ENCODE results near the gene CFAP251. TPM values are rescaled to one million over a fixed set of nuclear protein-coding genes. Genes with fewer than 3 reads are reported as not detected.

Gene CFAP251
- polyA plus RNA-seq, 1 donor (not counting 4 experiments of a cell fraction or from before 2014, with no cell fraction given) = 74.2 TPM

- no peaks in the 10 kb centered on the region for H3K9me1 ChIP-seq (ENCODE audit: control insufficient read depth, extremely low read depth, insufficient read depth, low read length)
- DNase-seq (ENCODE audit: low read depth, low spot score) (no peak), FAIRE-seq (no peak)
- peaks cover 14 to 28% of the 10 kb centered on the region in 2 experiments for H3K36me3 ChIP-seq (ENCODE audit: control insufficient read depth in 2 of 2, extremely low read depth in 1 of 2, insufficient read depth in 2 of 2, low read length in 2 of 2)
- H3K4me1 ChIP-seq (ENCODE audit: control insufficient read depth, extremely low read depth, insufficient read depth, low read length) = no peaks in the 10 kb centered on the region
- dilution Hi-C loops (cut with MboI; ENCODE audit: extremely low pct_ligation_motif_present, low sequenced_read_pairs) = no loop called here
- no peak overlapping the region for H3K4me3 ChIP-seq (ENCODE audit: control insufficient read depth in 2 of 3, extremely low read depth in 1 of 3, insufficient read depth in 2 of 3, low read depth in 1 of 3, low read length in 3 of 3)
- no peaks in the 10 kb centered on the region for H3K27me3 ChIP-seq (ENCODE audit: control insufficient read depth, extremely low read depth, insufficient read depth, low read length)
- no peak overlapping the region for H2AFZ ChIP-seq (ENCODE audit: control insufficient read depth, low read length)
- no peak overlapping the region for H3K9ac ChIP-seq (ENCODE audit: control insufficient read depth, extremely low read depth, insufficient read depth, low read length)
- no peaks in the 10 kb centered on the region for H3K79me2 ChIP-seq (ENCODE audit: control insufficient read depth, insufficient read depth, low read length)
- H4K20me1 ChIP-seq (ENCODE audit: control insufficient read depth, extremely low read depth, insufficient read depth, low read length) = peaks cover 6% of the 10 kb centered on the region
- no peaks in the 10 kb centered on the region for H3K9me3 ChIP-seq (ENCODE audit: control insufficient read depth, low read depth, low read length)
- H3K27ac ChIP-seq (ENCODE audit: control insufficient read depth, insufficient read depth, low read length) = no peak overlapping the region
- TF ChIP-seq EZH2 (IDR thresholded peaks at IDR 0.05; ENCODE audit: low read length) (no peak), CTCF (optimal IDR thresholded peaks at IDR 0.05 in 1 of 3, IDR thresholded peaks at IDR 0.05 in 1 of 3, conservative IDR thresholded peaks at IDR 0.05 in 1 of 3; ENCODE audit: extremely low read depth in 1 of 3, insufficient read depth in 2 of 3, low read length in 3 of 3) (no peak)
- H3K4me2 ChIP-seq (ENCODE audit: control insufficient read depth, extremely low read depth, insufficient read depth, low read depth, low read length) = no peak overlapping the region
Observed at GRCh38 chr12:122050706-122051105, 132.3 kb downstream of the CFAP251 start.

GRCh38 chr12:122051231-122051876, 133.0 kb downstream of the CFAP251 start:
- Histone ChIP-seq H3K79me2 (ENCODE audit: control insufficient read depth, insufficient read depth, low read length) (no peaks in the 10 kb centered on the region), H3K9me1 (ENCODE audit: control insufficient read depth, extremely low read depth, insufficient read depth, low read length) (no peaks in the 10 kb centered on the region), H3K4me2 (ENCODE audit: control insufficient read depth, extremely low read depth, insufficient read depth, low read depth, low read length) (no peak overlapping the region), H3K9ac (ENCODE audit: control insufficient read depth, extremely low read depth, insufficient read depth, low read length) (no peak overlapping the region), H3K9me3 (ENCODE audit: control insufficient read depth, low read depth, low read length) (no peaks in the 10 kb centered on the region), H3K27me3 (ENCODE audit: control insufficient read depth, extremely low read depth, insufficient read depth, low read length) (no peaks in the 10 kb centered on the region), H3K27ac (ENCODE audit: control insufficient read depth, insufficient read depth, low read length) (no peak overlapping the region), H3K36me3 (ENCODE audit: control insufficient read depth in 2 of 2, extremely low read depth in 1 of 2, insufficient read depth in 2 of 2, low read length in 2 of 2) (peaks cover 14 to 29% of the 10 kb centered on the region in 2 experiments), H3K4me3 (ENCODE audit: control insufficient read depth in 2 of 3, extremely low read depth in 1 of 3, insufficient read depth in 2 of 3, low read depth in 1 of 3, low read length in 3 of 3) (no peak overlapping the region), H2AFZ (ENCODE audit: control insufficient read depth, low read length) (no peak overlapping the region), H4K20me1 (ENCODE audit: control insufficient read depth, extremely low read depth, insufficient read depth, low read length) (peaks cover 6% of the 10 kb centered on the region), H3K4me1 (ENCODE audit: control insufficient read depth, extremely low read depth, insufficient read depth, low read length) (no peaks in the 10 kb centered on the region)
- no peak for DNase-seq (ENCODE audit: low read depth, low spot score)
- no peak for FAIRE-seq
- dilution Hi-C loops (cut with MboI; ENCODE audit: extremely low pct_ligation_motif_present, low sequenced_read_pairs) = no loop called here
- TF ChIP-seq CTCF (optimal IDR thresholded peaks at IDR 0.05 in 1 of 3, IDR thresholded peaks at IDR 0.05 in 1 of 3, conservative IDR thresholded peaks at IDR 0.05 in 1 of 3; ENCODE audit: extremely low read depth in 1 of 3, insufficient read depth in 2 of 3, low read length in 3 of 3) (no peak), EZH2 (IDR thresholded peaks at IDR 0.05; ENCODE audit: low read length) (no peak)
